Anterior cingulate cortex (tissue), 58 donors: ENCODE data around the gene MICOS13.

ENCODE experiments used
- DNase-seq, 58 donors: peaks; one replicate each; lab custom pipeline; 2025; lab: John Stamatoyannopoulos, UW

MICOS13 gene

DNA sequence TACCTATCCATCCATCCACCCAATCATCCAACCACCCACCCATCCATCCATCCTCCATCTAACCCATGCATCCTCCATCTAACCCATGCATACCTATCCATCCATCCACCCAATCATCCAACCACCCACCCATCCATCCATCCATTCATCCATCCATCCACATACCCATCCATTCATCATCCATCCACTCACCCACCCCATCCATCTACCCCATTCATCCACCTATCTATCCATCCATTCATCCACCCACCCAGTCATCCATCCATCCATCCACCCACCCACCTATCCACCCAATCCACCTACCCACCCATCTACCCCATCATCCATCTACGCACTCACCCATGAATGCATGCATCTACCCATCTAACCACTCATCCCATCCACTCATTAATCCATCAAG, 6.6 kb downstream of the MICOS13 start:
- no peak for DNase-seq

DNA sequence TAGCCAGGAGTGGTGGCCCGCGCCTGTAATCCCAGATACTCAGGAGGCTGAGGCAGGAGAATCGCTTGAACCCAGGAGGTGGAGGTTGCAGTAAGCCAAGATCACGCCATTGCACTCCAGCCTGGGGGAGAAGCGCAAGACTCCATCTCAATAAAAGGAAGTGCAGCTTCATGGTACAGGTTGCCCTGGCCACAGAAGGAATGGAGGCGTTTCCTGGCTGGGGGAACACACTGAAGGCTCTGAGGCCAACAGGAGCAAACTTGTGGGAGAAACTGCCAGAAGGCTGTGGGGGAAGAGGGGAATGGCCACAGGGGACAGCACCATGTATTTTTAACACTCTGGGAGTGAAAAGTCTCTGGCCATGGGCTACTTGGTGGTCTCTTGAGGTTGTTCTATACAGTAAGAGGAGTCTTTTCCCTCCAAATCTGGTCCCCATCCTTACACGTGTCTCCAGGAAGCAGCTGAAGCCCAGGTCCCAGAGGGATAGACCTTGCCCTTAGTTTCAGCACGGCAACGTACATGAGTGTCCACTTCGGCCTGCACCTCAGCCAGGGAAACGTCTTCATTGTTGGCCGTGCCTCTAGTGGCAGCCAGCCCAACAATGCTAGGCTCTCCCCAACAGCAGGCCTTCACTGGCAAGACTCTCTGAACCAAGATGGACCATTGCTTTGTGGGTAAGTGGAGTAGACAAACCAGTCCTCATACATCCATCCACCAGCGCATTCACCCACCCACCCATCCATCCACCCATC, 7.4 kb downstream of the MICOS13 start:
- DNase-seq: no peak

- DNase-seq: no peak
Measured at GRCh38 chr19:5671600-5671999, 8.7 kb downstream of the MICOS13 start.

- no peak for DNase-seq
Measured at GRCh38 chr19:5669212-5669611, 11.1 kb downstream of the MICOS13 start.

DNA sequence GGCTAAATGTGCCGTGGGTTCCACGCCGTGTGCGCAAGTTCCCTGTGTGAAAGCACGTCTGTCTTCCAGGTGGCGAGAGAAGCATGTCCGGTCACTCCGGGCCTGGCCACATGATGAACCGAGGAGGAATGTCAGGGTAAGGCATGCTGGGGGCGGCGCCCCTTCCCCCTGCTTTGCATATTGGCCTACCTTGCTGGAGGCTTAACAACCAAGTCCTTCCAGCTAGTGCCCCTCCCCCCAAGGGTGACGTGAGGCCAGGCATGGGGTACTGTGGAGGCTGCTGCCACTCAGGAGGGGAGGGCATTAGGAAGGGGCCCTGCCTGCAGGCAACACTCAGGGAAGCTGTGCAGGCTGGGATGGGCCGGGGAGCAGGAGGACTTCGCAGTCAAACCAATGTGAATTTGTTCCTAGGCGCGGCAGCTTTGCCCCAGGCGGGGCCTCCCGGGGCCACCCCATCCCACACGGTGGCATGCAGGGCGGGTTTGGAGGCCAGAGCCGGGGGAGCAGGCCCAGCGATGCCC, 12.5 kb downstream of the MICOS13 start:
- no peak for DNase-seq

DNA sequence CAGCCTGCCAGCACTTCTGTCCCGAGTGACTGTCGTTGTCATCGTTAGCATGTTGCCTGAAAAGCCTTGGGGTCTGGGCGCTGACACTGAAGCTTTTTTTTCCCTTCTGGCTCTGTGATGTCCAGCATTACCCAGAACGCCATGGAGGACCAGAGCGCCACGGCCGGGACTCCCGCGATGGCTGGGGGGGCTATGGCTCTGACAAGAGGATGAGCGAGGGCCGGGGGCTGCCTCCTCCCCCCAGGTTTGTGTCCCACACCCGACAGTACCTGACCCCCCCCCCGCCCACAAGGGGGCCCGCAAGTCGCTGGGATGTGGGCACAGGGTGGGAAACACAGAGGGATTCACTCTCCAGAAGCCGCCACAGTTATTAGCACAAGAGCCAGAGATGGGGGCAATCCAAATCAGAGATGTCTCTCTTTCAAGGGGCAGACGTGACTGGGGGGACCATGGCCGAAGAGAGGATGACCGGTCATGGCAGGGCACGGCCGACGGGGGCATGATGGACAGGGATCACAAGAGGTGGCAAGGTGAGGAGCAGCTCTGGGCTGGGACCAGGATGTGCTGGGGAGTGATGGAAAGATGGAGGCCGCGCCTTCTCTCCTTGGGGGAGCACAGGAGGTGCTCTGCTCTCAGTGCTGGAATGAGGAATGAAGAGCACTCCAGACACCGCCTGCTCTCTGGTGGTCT, 13.2 kb downstream of the MICOS13 start:
- DNase-seq: no peak

DNA sequence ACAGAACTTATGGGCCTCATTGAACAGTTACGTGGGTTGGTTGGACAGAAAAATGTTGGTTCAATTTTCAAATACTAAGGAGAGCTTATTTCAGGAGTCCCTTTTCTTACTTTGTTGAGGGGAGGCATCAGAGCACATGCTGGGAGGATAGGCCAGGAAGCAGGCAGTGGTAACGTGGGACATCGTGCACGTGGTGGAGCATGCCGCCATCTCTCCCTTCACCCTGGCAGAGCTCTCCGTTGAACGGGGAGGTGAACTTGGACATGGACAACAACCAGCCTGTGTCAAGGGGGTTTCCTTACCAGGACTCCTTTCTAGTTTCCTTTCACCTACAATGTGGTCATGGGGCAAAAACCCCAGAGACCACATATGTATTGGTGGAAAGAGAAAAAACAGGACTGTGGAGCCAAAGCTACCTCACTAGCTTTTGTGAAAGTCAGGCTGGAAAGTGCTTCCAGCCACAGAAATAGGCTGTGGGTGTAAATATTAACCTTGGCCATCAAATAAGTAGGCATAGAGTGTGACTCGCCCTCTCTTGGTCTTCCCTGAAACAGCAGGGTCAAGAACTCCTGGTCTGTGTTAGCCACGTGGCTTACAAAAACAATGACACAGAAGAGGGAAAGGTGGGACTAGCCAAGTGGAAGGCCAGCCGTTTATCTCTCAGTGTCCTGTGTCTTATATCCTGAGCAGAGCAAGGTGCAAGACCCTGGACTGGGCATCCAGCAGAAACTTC, 14.4 kb downstream of the MICOS13 start:
- DNase-seq: no peak

DNA sequence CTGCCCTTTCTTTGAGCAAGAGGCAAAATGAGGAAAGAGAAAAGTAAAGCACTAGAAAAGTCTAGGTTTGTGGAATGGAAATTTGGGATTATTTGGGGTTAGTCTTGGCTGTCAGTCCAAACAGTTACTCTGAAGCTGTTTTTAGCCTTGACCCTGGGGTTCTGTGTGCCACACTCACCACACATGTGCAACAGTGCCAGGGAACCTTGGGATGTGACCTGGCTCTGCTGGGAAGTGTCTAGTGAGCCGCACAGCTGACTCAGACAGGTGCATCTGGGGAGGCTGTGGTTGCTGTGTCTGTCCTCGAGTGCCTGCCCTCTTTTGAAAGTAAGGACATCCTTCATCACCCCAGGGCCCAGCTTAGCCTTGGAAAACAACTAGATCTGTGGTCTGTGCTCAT, 15.8 kb downstream of the MICOS13 start:
- no peak for DNase-seq

DNA sequence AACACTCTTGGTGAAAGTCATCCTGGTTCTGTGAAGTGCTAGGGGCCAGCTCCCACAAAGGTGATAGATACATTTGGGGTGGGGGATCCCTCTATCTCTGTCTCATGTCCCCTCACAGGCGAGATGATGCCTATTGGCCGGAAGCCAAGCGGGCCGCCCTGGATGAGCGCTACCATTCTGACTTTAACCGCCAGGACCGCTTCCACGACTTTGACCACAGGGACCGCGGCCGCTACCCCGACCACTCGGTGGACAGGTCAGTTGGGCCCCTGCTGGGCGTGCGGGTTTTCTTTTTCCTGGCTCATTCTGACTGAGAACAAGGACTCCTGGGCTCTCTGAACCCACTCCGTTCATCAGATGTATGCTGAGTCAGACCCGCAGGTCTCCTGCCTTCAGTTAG, 16.4 kb downstream of the MICOS13 start:
- DNase-seq: no peak

- no peak for DNase-seq
Measured at GRCh38 chr19:5661483-5661882, 18.8 kb downstream of the MICOS13 start.

DNA sequence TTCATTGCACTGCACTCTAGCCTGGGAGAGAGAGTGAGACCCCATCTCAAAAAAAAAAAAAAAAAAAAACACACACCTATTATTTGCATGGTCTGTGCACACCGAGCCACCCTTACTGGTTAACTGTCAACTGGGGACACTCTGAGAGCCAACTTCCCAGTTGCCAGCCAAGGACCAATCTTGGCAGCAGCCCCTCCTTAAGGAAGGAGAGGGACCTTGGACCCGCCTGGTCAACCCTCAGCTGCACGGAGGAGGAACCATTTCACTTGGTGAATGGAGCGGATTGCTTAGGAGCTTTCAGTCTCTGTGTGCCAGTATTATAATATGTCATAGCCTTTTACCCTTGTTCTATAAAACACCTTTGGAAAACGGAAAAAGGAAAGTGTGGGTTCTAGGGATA, 24.9 kb downstream of the MICOS13 start:
- no peak for DNase-seq

- no peak for DNase-seq
Measured at GRCh38 chr19:5654931-5655330, 25.4 kb downstream of the MICOS13 start.

DNA sequence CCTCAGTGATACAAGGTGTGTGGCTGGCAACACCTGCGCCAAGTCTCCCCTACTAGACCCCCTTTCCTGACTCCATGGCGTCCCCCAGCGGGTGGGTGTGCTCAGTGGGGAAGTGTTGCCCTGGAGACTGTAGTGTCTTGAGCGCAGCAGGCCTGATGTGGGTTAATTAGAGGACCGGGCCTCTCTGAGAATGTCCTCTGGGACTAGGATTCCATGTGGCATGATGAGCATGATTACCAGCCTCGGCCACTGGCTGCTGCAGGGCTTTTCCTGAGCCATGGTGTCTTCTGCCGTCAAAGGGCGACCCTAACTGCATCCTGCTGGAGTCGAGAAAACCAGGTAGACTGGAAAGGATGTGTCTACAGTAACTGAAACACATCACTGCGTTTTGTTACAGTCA, 28.1 kb downstream of the MICOS13 start:
- DNase-seq: no peak

GRCh38 chr19:5651361-5651760, 29.0 kb downstream of the MICOS13 start:
- DNase-seq: no peak

- no peak for DNase-seq
Measured at GRCh38 chr19:5648464-5648863, 31.9 kb downstream of the MICOS13 start.

GRCh38 chr19:5646703-5647102, 33.6 kb downstream of the MICOS13 start:
- no peak for DNase-seq

DNA sequence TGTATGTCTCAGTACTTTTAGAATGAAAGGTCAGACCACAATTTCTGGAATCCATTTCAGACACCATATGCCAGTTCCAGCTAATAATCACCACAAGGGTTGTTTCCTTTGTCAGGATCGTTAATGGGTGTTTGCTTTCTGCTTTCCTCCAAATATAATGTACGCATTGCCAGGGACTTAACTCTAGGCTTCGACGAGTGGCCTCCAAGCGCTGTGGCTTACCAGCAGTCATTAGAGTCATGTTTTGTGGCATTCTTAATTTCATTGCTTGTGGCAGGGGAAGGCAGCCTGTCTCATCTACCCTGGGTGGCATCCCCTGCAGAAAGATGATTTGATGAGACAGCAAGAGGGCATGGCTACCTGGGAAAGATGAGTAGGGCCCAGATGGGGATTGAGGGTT, 34.9 kb downstream of the MICOS13 start:
- no peak for DNase-seq

DNA sequence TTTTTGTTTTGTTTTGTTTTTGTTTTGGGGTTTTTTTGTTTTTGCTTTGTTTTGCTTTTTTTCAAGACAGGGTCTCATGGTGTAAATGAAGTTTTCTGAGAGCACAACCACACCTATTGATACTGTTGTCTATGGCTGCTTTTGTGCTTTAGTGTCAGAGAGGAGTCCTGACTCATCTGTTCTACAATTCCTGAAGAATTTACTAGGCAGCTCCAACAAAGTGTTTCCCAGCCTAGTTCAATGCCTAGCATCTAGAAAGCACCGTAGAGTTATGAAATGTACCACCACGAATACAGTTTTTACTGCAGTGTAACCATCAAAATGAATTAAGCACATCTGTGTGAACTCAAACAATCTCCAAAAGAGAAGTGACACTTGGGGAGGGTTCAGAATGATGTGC, 36.3 kb downstream of the MICOS13 start:
- no peak for DNase-seq

DNA sequence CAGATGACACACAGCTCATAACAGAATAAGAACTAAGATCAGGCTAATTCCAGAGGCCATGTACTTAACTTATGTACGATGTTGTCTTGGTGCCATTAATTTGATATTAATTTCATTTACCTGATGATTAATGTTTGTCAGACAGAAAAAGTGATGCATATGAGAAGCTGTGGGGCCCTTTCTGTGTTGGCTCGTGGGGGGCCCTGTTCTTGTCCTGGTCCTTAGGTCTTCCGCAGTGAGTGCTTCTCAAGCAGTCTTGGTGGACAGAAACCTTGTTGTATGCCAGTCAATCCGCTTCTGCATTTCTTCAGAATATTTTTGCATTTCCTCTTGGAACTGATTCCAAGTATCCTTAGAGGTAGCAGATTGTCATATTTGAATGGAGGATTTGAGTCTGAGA, 37.3 kb downstream of the MICOS13 start:
- DNase-seq: no peak

- no peak for DNase-seq
Measured at GRCh38 chr19:5642204-5642603, 38.1 kb downstream of the MICOS13 start.

DNA sequence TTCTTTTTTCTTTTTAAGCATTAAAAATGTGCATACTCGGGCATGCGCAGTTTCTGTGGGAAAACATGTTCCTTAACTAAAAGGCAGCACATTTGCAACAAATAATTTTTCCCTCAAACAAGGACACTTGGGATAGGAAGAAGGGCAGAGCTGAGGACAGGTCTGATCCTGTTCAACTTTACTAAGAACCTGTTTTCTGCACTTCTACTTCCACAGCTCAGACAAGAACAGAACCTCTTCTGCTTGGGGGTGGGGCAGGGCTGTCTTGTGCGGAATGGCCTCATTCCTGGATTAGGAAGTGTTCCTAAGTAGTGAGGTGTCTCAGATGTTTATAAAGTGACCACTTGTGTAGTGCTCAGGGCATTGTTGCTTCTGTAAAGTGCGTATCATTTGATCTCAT, 39.1 kb downstream of the MICOS13 start:
- no peak for DNase-seq
